RWPE1 (cell line): ENCODE results near the gene PSMG4.

ENCODE experiments used
- CTCF ChIA-PET: fragments of 350-600 bp; sonication (Branson Sonifier 250); formaldehyde crosslinking; extraction: SDS; loops from one replicate; lab custom pipeline; 2021; lab: Yijun Ruan, JAX
- POLR2A ChIA-PET: fragments of 400-600 bp; formaldehyde crosslinking; extraction: SDS; loops from one replicate; lab custom pipeline; 2020; ENCODE audit warnings: antibody characterized with exemption; ENCODE audit not compliant: low non-redundant PET; lab: Yijun Ruan, JAX
- DNase-seq: peaks from one replicate; pipeline ENCODE4 v3.0.0; 2012; ENCODE audit warnings: low spot score
- H3K27ac ChIP-seq: fragments of 450-650 bp; 2 replicates; pipeline ENCODE4 v1.5.1; 2017
- TF ChIP-seq, protein P1 (sequence below): fragments of 450-650 bp; conservative IDR thresholded peaks from 2 replicates; pipeline ENCODE4 v1.5.1; 2017; ENCODE audit warnings: low read depth, mild to moderate bottlenecking

The PSMG4 gene, protein sequence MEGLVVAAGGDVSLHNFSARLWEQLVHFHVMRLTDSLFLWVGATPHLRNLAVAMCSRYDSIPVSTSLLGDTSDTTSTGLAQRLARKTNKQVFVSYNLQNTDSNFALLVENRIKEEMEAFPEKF

DNA sequence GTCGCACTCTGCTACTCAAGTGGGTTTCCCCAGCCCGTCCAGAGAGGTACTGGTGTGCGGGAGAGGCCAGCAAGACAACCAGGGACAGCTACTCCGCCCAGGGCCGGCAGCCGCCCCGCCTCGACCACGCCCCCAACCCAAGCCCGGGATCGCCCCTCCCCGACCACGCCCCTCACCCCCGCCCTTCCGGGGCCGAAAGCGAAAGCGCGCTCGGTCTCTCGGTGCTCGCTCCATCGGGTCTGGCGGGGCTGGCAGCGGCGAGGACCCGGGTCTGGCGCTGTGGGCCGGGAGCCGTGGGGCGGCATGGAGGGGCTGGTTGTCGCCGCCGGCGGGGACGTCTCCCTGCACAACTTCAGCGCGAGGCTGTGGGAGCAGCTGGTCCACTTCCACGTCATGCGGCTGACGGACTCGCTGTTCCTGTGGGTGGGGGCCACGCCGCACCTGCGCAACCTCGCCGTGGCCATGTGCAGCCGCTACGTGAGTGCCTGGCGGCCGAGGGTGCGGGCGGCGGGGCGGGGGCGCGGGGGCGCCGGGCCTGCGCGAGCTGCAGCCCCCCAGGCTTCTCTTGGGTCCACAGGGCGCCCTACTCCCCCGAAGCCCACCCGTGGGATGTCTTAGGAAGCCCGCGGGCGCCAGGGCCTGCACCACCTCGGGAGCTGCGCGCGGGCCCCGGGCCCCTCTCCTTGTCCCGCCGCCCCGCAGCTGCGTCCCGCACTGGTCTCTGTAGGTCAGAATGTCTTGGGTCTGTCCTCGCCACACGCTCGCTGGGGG is at the start of gene PSMG4:
Gene PSMG4, plus strand, starts transcription at position 228 of the 771 bp plus-strand sequence. Its CDS starts 76 bp downstream, at position 304.
- DNase-seq: peak; percentile 96
- peak within 1 kb of the TSS; percentile 78 for H3K27ac ChIP-seq
- ChIA-PET CTCF (interaction anchor here (0.6 to 1.0 kb wide), 3 partner anchors 14 to 750 kb away, joined by 3 to 4 read pairs (median 4); no protein-coding TSS in a partner anchor), POLR2A (interaction anchor here (0.5 to 0.7 kb wide), 2 partner anchors 194 to 205 kb away, joined by 4 to 6 read pairs; no protein-coding TSS in a partner anchor)
- TF ChIP-seq, protein P1, sequence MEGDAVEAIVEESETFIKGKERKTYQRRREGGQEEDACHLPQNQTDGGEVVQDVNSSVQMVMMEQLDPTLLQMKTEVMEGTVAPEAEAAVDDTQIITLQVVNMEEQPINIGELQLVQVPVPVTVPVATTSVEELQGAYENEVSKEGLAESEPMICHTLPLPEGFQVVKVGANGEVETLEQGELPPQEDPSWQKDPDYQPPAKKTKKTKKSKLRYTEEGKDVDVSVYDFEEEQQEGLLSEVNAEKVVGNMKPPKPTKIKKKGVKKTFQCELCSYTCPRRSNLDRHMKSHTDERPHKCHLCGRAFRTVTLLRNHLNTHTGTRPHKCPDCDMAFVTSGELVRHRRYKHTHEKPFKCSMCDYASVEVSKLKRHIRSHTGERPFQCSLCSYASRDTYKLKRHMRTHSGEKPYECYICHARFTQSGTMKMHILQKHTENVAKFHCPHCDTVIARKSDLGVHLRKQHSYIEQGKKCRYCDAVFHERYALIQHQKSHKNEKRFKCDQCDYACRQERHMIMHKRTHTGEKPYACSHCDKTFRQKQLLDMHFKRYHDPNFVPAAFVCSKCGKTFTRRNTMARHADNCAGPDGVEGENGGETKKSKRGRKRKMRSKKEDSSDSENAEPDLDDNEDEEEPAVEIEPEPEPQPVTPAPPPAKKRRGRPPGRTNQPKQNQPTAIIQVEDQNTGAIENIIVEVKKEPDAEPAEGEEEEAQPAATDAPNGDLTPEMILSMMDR: no peak

- ChIA-PET POLR2A (interaction anchor here (0.5 to 1.5 kb wide), 6 partner anchors 47 to 264 kb away, joined by 3 to 5 read pairs (median 4); partner anchors contain the start of genes BPHL and TUBB2A), CTCF (interaction anchor here (0.5 to 1.5 kb wide), 8 partner anchors 32 to 140 kb away, joined by 3 to 8 read pairs (median 4); partner anchors contain the start of gene TUBB2A)
- peak overlapping the region; percentile 86 for H3K27ac ChIP-seq
- DNase-seq: peak; percentile 95
- TF ChIP-seq, protein P1: peak; percentile 22; the same call in 1 of the 2 replicates
Observed at GRCh38 chr6:3209114-3210023, 49.4 kb upstream of the PSMG4 start.

DNA sequence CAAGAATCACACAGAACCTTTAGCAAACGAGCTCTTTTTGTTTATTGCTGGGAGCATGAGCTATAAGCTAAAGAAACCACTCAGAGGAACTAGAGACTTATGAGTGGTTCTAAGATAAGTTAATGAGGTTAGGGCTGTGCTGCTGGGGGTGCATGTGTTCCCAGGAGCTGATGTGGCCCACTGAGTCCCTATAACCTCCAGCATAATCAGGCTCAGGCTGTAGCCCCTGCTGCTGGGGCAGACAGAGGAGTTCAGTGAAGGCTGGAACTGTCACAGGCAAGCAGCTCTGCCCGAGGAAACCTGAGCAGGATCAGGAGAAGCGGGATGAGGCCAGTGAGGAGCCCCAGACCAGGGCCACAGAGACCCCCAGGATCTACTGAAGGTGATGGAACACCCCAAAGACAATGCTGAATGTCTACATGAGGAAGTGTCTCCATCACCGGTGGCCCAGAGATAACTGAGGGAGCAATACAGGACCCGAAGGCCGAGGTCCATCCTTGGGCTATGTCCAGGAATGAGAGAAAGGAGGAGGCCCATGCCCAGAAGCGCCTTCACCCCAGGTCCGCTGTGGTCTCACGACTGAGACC is 48.6 kb upstream of the PSMG4 start:
- peak overlapping the region; percentile 86 for H3K27ac ChIP-seq
- POLR2A ChIA-PET: interaction anchor here (1.5 kb wide), 1 partner anchor 48 kb away, joined by 3 read pairs; no protein-coding TSS in a partner anchor
- DNase-seq: no peak
- CTCF ChIA-PET: interaction anchor here (0.6 to 1.5 kb wide), 2 partner anchors 32 to 48 kb away, joined by 6 to 7 read pairs; no protein-coding TSS in a partner anchor
- TF ChIP-seq, protein P1: no peak

DNA sequence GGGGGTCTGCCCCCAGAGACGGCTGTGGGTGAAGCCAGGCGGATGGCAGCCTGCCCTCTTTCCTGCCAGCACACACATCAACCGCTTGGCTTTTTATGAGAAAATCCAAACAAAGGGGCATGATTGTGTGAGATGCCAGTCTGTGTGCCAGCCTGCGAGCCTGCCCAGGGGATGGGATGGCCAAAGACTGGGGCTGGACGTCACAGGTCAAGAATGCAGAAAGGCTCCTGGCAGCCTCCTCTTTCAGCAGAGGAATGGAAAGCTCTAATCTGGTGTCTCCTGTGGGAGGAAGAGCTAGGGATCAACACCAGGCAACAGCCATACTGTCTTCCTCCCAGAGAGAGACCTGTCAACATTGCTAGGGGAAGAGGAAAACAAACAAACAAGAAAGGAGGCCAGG is 47.1 kb upstream of the PSMG4 start:
- ChIA-PET POLR2A (no interaction called here), CTCF (interaction anchor here (0.6 kb wide), 1 partner anchor 26 kb away, joined by 5 read pairs; no protein-coding TSS in a partner anchor)
- TF ChIP-seq, protein P1: no peak
- H3K27ac ChIP-seq: no peak overlapping the region
- no peak for DNase-seq

DNA sequence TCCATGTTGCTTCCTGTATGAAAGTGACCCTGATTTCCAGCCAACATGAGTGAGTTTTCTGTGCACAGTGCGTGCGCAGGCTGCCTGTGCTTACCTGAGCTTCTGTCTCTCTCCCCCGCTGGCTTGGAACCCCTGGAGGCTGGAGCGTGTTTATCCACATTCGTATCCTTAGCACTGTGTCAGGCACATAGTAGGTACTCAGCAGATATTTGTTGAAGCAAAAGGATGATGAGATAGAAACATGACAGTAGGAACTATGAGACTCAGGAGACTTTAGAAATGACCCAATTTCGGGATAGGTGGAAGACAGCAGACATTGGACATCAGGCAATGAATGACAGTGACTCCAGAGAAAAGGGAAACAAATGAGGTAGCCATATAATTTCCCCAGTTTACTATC is 46.5 kb upstream of the PSMG4 start:
- ChIA-PET POLR2A (no interaction called here), CTCF (no interaction called here)
- H3K27ac ChIP-seq: no peak overlapping the region
- DNase-seq: no peak
- TF ChIP-seq, protein P1: no peak
